Measurements from ENCODE around the gene IRF4. TPM values are rescaled to one million over a fixed set of nuclear protein-coding genes. Genes with fewer than 3 reads are reported as not detected.

IRF4 gene
- polyA plus RNA-seq, 1 experiment = not detected

DNA sequence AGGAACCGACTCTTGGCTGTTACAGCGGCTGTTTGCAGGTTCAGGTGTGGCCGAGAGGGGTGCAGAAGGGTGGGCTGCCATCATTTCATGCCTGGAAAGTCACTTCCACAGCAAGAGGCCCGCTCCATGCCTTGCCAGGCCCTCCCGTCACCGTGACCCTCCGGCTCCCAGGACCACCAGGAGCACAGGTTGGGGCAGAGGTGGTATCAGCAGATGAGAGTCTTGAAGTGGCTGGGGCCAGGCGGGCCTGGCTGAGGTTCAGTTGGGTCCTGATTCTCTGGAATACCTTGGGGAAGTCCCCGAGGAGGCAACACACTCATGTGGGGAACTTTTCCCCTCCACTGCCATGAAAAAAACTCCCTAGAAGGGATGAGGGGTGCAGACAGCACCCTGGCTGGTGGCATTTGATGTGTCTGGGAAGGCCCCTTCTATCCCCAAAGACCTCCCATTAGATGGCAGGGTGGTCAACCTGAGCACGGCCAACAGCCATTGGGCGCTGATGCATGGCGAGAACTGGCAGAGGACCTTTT, 34.2 kb upstream of the IRF4 start:
- no peak for TF ChIP-seq CTCF (IDR thresholded peaks at IDR 0.05; ENCODE audit: insufficient read depth, low read depth, low read length)
- no peak for DNase-seq (ENCODE audit: low read depth)
- ChIA-PET POLR2A (no interaction called here), CTCF (no interaction called here)
- Histone ChIP-seq H3K4me3 (ENCODE audit: low read depth, low read length) (no peak overlapping the region), H3K36me3 (ENCODE audit: control insufficient read depth, insufficient read depth, low read length) (no peaks in the 10 kb centered on the region), H3K27me3 (ENCODE audit: control insufficient read depth, insufficient read depth, low read length) (no peaks in the 10 kb centered on the region)

DNA sequence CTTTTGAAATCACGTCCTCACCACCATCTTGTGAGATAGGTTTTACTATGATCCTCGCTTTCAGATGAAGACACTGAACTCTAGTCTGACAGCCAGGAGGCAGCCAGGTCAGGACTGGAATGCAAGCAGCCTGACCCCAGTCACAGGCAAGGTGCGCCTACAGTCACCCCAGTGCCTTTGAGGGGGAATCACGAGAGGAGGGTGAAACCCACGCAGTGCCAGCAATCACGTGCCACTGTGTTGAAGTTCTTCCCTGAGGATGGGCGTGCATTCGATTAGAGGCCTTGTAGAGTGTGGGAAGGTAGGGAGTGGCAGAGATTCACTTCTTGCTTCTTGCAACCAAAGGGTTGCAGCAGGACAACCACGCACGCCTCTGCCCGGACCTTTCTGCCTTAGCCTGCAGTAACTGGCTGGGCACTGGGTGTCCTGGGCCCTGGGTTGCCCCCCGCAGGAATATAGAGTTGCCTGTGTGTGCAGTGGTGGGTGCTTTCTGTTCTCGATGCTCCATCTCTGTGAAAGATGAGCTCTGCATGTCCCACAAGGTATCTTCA, 33.7 kb upstream of the IRF4 start:
- Histone ChIP-seq H3K4me3 (ENCODE audit: low read depth, low read length) (no peak overlapping the region), H3K36me3 (ENCODE audit: control insufficient read depth, insufficient read depth, low read length) (no peaks in the 10 kb centered on the region), H3K27me3 (ENCODE audit: control insufficient read depth, insufficient read depth, low read length) (no peaks in the 10 kb centered on the region)
- ChIA-PET CTCF (no interaction called here), POLR2A (no interaction called here)
- DNase-seq (ENCODE audit: low read depth) = no peak
- no peak for TF ChIP-seq CTCF (IDR thresholded peaks at IDR 0.05; ENCODE audit: insufficient read depth, low read depth, low read length)

GRCh38 chr6:358432-358831, 33.1 kb upstream of the IRF4 start:
- TF ChIP-seq CTCF (IDR thresholded peaks at IDR 0.05; ENCODE audit: insufficient read depth, low read depth, low read length) = no peak
- DNase-seq (ENCODE audit: low read depth) = no peak
- no peak overlapping the region for H3K4me3 ChIP-seq (ENCODE audit: low read depth, low read length)
- H3K36me3 ChIP-seq (ENCODE audit: control insufficient read depth, insufficient read depth, low read length) = no peaks in the 10 kb centered on the region
- H3K27me3 ChIP-seq (ENCODE audit: control insufficient read depth, insufficient read depth, low read length) = no peaks in the 10 kb centered on the region
- ChIA-PET CTCF (no interaction called here), POLR2A (no interaction called here)

GRCh38 chr6:358847-359246, 32.7 kb upstream of the IRF4 start:
- DNase-seq (ENCODE audit: low read depth) = no peak
- TF ChIP-seq CTCF (IDR thresholded peaks at IDR 0.05; ENCODE audit: insufficient read depth, low read depth, low read length) = no peak
- Histone ChIP-seq H3K4me3 (ENCODE audit: low read depth, low read length) (no peak overlapping the region), H3K27me3 (ENCODE audit: control insufficient read depth, insufficient read depth, low read length) (no peaks in the 10 kb centered on the region), H3K36me3 (ENCODE audit: control insufficient read depth, insufficient read depth, low read length) (no peaks in the 10 kb centered on the region)
- ChIA-PET CTCF (no interaction called here), POLR2A (no interaction called here)

DNA sequence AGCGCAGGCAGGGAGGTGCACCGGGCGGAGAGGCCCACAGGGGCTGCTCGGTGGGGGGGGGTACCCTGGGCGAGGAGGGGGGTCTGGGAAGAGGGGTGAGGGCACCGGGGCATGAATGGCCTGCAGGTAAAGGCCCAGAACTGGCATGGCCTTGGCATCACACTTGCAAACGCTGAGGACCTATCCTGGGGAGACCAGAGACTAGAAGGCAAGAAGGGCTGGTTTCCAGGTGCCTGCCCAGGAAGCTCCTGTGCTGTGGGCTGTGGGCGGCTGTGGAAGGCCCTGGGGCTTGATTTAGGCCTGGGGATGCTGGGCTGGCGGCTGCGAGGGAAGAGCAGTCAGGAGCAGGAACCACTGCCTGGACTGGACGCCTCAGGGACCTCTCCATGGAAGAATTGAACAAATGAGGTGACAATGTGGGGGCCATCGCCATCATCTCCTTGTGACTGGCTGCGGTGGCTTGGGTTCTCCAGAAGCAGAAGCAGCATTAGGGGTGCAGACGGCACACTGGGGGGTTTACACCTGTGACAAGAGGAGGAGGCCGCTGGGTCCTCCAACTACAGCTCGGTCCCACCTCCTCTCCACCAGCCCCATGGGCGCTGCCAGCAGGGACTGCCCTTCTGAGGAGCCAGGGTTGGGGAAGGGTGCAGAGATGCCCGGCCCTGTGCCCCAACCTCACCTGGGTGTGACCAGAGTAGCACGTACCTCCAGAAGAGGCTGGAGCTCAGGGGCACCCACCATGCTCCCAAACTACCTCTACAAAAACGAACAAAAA, 32.1 kb upstream of the IRF4 start:
- no peak overlapping the region for H3K4me3 ChIP-seq (ENCODE audit: low read depth, low read length)
- ChIA-PET POLR2A (no interaction called here), CTCF (no interaction called here)
- H3K27me3 ChIP-seq (ENCODE audit: control insufficient read depth, insufficient read depth, low read length) = no peaks in the 10 kb centered on the region
- no peak for DNase-seq (ENCODE audit: low read depth)
- H3K36me3 ChIP-seq (ENCODE audit: control insufficient read depth, insufficient read depth, low read length) = no peaks in the 10 kb centered on the region
- no peak for TF ChIP-seq CTCF (IDR thresholded peaks at IDR 0.05; ENCODE audit: insufficient read depth, low read depth, low read length)
